Effector CD4-positive, alpha-beta T cell (primary cell): ENCODE results near the gene QRICH2.
"Not testable (repeated sequence)": the region's sequence is repeated elsewhere in the genome, so short reads cannot be mapped to it uniquely, and the experiment has no call there.

ENCODE experiments used
- DNase-seq: peaks from one replicate; pipeline ENCODE4 v3.0.0-alpha.2; 2020
- total RNA-seq: gene quantifications from one replicate; lab custom pipeline; 2026; lab: John Stamatoyannopoulos, UW

The QRICH2 gene
- 3.6 reads per million, percentile 14 among the genes with 10 or more reads in this experiment for total RNA-seq

GRCh38 chr17:76307966-76308338 is at the start of gene QRICH2:
Gene QRICH2 (minus strand): TSS chr17:76308276. CDS start chr17:76307998, 278 bp downstream.
- DNase-seq = no peak

GRCh38 chr17:76357597-76358158 is 49.6 kb upstream of the QRICH2 start:
- DNase-seq = no peak

DNA sequence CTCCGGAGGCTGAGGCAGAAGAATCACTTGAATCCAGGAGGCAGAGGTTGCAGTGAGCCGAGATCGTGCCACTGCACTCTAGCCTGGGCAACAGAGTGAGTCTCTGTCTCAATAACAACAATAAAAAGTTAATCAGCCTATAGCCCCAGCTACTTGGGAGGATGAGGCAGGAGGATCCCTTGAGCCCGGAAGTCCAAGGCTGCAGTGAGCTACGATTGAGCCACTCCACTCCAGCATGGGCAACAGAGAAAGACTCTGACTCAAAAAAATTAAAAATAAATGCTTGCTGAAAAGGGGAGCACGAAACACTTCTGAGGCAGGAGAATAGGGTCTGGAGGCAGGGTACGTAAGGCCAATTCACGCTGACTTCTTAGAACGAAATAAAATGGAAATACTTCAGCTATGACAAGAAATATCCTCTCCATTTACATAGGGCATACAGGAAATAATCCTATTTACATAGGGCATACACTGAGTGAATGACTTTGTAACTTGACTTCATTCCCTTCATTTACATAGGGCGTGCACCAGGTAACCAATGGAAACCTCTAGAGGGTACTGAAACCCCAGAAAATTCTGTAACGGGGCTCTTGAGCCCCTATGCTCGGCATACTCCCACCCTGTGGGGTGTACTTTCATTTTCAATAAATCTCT is 48.9 kb upstream of the QRICH2 start:
- DNase-seq = no peak

GRCh38 chr17:76354747-76355310 is 46.8 kb upstream of the QRICH2 start:
- no peak for DNase-seq

DNA sequence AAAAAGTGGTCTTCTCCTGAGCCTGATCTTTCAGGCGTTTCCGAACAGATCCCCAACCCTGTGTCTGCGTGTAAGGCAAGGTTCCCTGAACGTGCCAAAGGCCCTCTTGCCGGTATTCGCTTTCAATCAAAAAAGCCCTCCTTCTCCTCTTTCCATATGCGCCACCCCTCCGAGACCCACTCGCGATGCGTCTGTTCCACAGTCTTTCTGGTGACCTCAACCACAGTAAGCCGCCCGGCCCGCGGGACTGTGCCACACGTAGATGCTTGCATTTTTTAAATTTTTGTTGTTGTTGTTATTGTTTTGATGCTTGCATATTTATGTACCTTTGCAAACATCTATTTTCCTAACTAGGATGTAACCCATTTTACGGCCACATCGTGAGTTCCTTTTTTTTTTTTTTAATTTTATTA is 46.2 kb upstream of the QRICH2 start:
- DNase-seq = no peak

DNA sequence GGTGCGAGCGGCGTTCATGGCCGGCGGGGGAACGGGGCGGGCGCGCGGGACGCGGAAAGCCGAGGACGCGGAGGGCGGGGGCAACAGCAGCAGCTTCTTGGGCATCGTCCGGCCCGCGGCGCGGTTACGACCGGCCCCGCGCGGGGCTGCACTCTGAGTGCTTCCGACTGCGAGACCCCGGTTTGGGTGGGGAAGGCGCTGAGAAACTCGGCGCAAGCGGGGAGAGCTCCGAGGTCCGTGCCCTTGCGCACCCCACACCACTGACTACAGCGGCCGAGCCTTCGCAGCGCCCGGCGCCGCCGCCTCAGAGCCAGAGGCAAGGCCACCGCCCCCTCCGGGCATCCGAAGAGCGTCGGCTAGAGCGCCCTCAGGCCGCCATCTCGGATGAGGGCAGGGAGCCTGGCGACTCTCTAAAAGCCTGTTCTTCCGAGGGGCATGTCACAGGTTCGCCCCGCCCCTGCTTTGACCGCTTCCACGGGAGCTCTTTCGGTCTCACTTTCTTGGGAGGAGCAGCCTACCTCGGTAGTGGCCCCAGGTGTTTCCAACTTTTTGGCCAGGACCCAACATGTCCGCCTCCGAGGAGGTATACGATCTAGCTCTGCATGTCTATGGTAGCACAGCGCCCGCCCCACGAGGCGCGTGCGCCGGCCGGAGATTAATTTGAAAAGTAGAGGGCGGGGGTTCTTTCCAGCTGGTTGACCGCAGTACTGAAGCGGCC is 45.7 kb upstream of the QRICH2 start, which contains the start of gene PRPSAP1:
Gene PRPSAP1, minus strand, starts transcription at position 318 of the 718 bp plus-strand sequence. Its CDS starts 213 bp downstream, at position 105.
- peak; percentile 67 for DNase-seq

GRCh38 chr17:76353004-76353598 is 45.0 kb upstream of the QRICH2 start:
- peak; percentile 3 for DNase-seq

- DNase-seq = no peak
These were observed 43.5 kb upstream of the QRICH2 start for GRCh38 chr17:76351526-76352071.

GRCh38 chr17:76350463-76350862 is 42.4 kb upstream of the QRICH2 start:
- DNase-seq = no peak

DNA sequence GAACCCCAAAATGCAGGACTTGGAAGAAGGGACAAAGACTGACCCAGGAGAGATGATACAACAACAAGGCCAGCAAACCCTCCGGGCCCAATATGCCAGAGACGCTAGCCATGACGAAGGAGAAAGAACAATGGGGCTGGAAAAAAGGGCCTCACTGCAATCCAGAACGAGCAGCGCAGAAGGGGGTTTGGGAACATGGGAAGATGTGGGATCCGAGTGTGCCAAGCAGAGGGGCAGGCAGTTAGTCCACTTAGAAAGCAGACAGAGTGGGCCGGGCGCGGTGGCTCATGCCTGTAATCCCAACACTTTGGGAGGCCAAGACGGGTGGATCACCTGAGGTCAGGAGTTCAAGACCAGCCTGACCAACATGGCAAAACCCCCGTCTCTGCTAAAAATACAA is 38.9 kb upstream of the QRICH2 start:
- not testable (repeated sequence) for DNase-seq

DNA sequence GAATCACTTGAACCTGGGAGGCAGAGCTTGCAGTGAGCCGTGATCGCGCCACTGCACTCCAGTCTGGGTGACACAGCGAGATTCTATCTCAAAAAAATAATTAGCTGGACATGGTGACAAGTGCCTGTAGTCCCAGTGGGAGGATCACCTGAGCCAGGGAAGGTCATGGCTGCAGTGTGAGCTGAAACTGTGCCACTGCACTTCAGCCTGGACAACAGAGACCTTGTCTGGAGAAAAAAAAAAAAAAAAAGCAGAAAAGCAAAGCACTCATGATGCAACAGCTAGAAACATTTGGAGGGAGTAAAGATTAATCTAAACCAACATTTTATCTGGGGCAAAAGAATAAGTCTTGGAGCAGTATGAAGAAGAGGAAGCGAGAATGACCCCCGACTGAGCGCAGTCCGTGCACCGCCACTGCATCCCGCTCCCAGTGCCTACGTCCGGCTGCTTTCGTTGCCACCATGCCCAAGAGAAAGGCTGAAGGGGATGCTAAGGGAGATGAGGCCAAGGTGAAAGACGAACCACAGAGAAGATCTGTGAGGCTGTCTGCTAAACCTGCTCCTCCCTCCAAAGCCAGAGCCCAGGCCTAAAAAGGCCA is 37.4 kb upstream of the QRICH2 start:
- DNase-seq = no peak

DNA sequence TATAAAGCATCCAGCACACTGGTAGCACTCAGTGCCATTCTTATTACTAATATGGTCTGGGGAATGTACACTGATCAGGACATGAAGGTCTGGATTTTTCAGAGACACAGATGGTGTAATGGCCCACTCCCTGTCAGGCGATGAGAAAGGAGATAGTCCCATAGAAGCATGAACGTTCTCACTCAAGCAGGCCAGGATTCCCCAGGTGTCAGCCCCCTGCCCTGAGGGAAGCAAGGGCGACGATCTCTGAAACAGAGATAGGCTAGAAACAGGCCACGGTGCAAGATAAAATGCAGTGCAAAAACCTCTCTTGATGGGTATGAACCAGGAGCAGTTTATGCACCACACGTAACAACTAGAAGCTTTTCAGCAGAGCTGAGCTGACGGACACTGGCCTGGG is 35.0 kb upstream of the QRICH2 start:
- no peak for DNase-seq

GRCh38 chr17:76341301-76341700 is 33.2 kb upstream of the QRICH2 start:
- no peak for DNase-seq

GRCh38 chr17:76337413-76337777 is 29.3 kb upstream of the QRICH2 start:
- no peak for DNase-seq

DNA sequence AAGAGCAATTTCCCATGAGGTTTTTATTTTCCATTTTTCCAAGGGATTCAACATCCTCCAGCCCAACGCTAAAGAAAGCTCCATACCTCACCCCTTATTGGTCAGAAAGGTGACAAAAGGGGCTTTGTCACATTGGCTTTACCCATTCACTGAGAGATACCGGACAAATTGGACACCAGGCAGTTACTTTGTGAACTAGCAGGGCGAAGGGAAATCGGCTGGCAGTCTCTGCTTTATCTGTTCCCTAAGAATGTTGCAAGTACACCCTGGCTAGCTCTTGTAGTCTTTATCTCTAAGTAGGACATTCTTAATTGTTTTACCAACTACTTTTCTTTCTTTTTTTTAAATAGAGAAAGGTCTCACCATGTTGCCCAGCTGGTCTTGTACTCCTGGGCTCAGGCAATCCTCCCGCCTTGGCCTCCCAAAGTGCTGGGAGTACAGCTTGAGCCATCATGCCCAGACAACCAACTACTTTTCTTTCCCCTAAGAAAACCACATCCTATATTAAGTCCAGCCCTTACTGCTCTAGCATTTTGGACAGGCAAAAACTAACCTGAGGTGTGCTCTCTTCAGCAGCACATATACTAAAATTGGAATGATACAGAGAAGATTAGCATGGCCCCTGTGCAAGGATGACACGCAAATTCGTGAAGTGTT is 28.8 kb upstream of the QRICH2 start:
- no peak for DNase-seq

DNA sequence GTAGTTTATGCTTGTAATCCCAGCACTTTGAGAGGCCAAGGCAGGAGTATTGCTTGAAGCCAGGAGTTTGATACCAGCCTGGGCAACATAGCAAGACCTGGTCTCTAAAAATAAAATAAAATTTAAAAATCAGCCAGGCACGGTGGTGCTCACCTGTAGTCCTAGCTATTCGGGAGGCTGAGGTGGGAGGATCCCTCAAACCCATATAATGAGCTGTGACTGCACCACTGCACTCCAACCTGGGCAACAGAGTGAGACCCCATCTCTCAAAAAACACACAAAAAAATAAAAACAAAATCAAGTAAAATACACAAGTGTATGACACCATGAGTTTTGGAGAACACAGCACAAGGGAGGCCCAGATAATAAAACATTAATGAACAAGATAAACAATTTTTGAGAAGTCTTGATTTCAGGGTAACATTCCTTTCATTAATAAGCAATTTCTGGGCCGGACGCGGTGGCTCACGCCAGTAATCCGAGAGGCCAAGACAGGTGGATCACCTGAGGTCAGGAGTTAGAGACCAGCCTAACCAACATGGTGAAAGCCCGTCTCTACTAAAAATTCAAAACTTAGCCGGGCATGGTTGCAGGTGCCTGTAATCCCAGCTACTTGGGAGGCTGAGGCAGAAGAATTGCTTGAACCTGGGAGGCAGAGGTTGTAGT is 27.8 kb upstream of the QRICH2 start:
- no peak for DNase-seq

- no peak for DNase-seq
These were observed 25.8 kb upstream of the QRICH2 start for GRCh38 chr17:76333673-76334505.

GRCh38 chr17:76331083-76331482 is 23.0 kb upstream of the QRICH2 start:
- no peak for DNase-seq

- no peak for DNase-seq
These were observed 21.6 kb upstream of the QRICH2 start for GRCh38 chr17:76329664-76330063.

DNA sequence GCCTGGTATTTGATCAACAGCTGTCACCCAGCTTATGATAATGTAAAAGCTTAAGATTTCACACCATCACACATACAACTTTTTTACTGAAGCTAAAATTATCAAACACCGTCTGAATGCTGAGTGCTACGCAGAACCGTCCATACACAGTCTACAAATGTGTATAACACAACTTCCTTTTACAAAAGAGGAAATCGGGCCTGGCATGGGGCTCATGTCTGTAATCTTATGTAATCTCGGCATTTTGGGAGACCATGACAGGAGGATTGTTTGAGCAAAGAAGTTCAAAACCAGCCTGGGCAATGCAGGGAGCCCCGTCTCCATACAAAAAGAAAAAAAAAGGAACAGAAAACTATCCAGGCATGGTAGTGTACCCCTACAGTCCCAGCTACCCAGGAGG is 19.6 kb upstream of the QRICH2 start:
- DNase-seq = no peak
